Glutamatergic neuron (in vitro differentiated cells): ENCODE measurements around the gene VPS39. TPM values are rescaled to one million over a fixed set of nuclear protein-coding genes. Genes with fewer than 3 reads are reported as not detected.
"Not testable (repeated sequence)": the region's sequence is repeated elsewhere in the genome, so short reads cannot be mapped to it uniquely, and the experiment has no call there.

Experiments
- DNase-seq: peaks from one replicate; pipeline ENCODE4 v3.0.0; 2022
- H3K27ac Mint-ChIP-seq: one replicate; pipeline ENCODE4 v1.8.0; 2020; ENCODE audit warnings: mild to moderate bottlenecking, mixed read lengths, inconsistent platforms; ENCODE audit not compliant: unreplicated experiment
- H3K27me3 Mint-ChIP-seq: one replicate; pipeline ENCODE4 v1.8.0; 2020; ENCODE audit warnings: mild to moderate bottlenecking, moderate library complexity, mixed read lengths, inconsistent platforms; ENCODE audit not compliant: unreplicated experiment
- H3K36me3 Mint-ChIP-seq: one replicate; pipeline ENCODE4 v1.8.0; 2020; ENCODE audit warnings: mild to moderate bottlenecking, mixed read lengths, inconsistent platforms; ENCODE audit not compliant: unreplicated experiment
- H3K4me1 Mint-ChIP-seq: one replicate; pipeline ENCODE4 v1.8.0; 2020; ENCODE audit warnings: mild to moderate bottlenecking, low read depth, mixed read lengths, inconsistent platforms; ENCODE audit not compliant: unreplicated experiment
- H3K4me3 Mint-ChIP-seq: one replicate; pipeline ENCODE4 v1.8.0; 2020; ENCODE audit warnings: mild to moderate bottlenecking, mixed read lengths, inconsistent platforms; ENCODE audit not compliant: unreplicated experiment
- H3K9me3 Mint-ChIP-seq: one replicate; pipeline ENCODE4 v1.8.0; 2020; ENCODE audit warnings: mild to moderate bottlenecking, moderate library complexity, mixed read lengths, inconsistent platforms; ENCODE audit not compliant: unreplicated experiment
- CTCF ChIP-seq: fragments of 200-600 bp; sonication (generic); IDR thresholded peaks from one replicate; pipeline ENCODE4 v1.5.0; 2021; ENCODE audit not compliant: partially characterized antibody, unreplicated experiment
- total RNA-seq: library from RNA; stranded (reverse); fragmentation: NEBNext Ultra II Directional; extraction: Animal tissue kit (Norgen Biotek cat#: 25700); gene quantifications from one replicate; pipeline ENCODE4 v1.2.1, GENCODE V29; 2021; ENCODE audit not compliant: unreplicated experiment

VPS39 gene
- total RNA-seq, 1 donor from 2014 or later, result 94.4 TPM

- Mint-ChIP-seq H3K27ac (no peak overlapping the region), H3K9me3 (no peaks in the 10 kb centered on the region), H3K4me3 (no peak overlapping the region), H3K36me3 (no peaks in the 10 kb centered on the region), H3K27me3 (peaks cover 2% of the 10 kb centered on the region), H3K4me1 (no peaks in the 10 kb centered on the region)
- no peak for DNase-seq
- no peak for TF ChIP-seq CTCF
Observed at GRCh38 chr15:42233107-42233506, 25.0 kb upstream of the VPS39 start.

- Mint-ChIP-seq H3K4me1 (no peaks in the 10 kb centered on the region), H3K36me3 (no peaks in the 10 kb centered on the region), H3K27ac (no peak overlapping the region), H3K27me3 (peaks cover 2% of the 10 kb centered on the region), H3K4me3 (no peak overlapping the region), H3K9me3 (no peaks in the 10 kb centered on the region)
- TF ChIP-seq CTCF, result no peak
- DNase-seq, result no peak
Observed at GRCh38 chr15:42232606-42233005, 24.5 kb upstream of the VPS39 start.

GRCh38 chr15:42231088-42231487, 23.0 kb upstream of the VPS39 start:
- DNase-seq, result no peak
- no peaks in the 10 kb centered on the region for H3K4me1 Mint-ChIP-seq
- H3K36me3 Mint-ChIP-seq, result no peaks in the 10 kb centered on the region
- TF ChIP-seq CTCF, result no peak
- no peak overlapping the region for H3K4me3 Mint-ChIP-seq
- H3K27me3 Mint-ChIP-seq, result no peaks in the 10 kb centered on the region
- no peaks in the 10 kb centered on the region for H3K9me3 Mint-ChIP-seq
- H3K27ac Mint-ChIP-seq, result no peak overlapping the region

- not testable (repeated sequence) for H3K27me3 Mint-ChIP-seq, H3K36me3 Mint-ChIP-seq, H3K4me3 Mint-ChIP-seq, H3K9me3 Mint-ChIP-seq, DNase-seq, H3K27ac Mint-ChIP-seq, H3K4me1 Mint-ChIP-seq
Observed at GRCh38 chr15:42228981-42229380, 20.9 kb upstream of the VPS39 start.

- Mint-ChIP-seq H3K4me1 (no peaks in the 10 kb centered on the region), H3K27ac (no peak overlapping the region), H3K4me3 (no peak overlapping the region), H3K27me3 (no peaks in the 10 kb centered on the region), H3K36me3 (no peaks in the 10 kb centered on the region), H3K9me3 (no peaks in the 10 kb centered on the region)
- TF ChIP-seq CTCF, result no peak
- no peak for DNase-seq
Observed at GRCh38 chr15:42228036-42228435, 19.9 kb upstream of the VPS39 start.

- no peak overlapping the region for H3K27ac Mint-ChIP-seq
- no peak for DNase-seq
- H3K9me3 Mint-ChIP-seq, result no peaks in the 10 kb centered on the region
- H3K4me3 Mint-ChIP-seq, result no peak overlapping the region
- TF ChIP-seq CTCF, result no peak
- no peaks in the 10 kb centered on the region for H3K4me1 Mint-ChIP-seq
- no peaks in the 10 kb centered on the region for H3K27me3 Mint-ChIP-seq
- no peaks in the 10 kb centered on the region for H3K36me3 Mint-ChIP-seq
Observed at GRCh38 chr15:42226648-42227047, 18.5 kb upstream of the VPS39 start.
